ENCODE measurements around the gene STUB1.

DNA sequence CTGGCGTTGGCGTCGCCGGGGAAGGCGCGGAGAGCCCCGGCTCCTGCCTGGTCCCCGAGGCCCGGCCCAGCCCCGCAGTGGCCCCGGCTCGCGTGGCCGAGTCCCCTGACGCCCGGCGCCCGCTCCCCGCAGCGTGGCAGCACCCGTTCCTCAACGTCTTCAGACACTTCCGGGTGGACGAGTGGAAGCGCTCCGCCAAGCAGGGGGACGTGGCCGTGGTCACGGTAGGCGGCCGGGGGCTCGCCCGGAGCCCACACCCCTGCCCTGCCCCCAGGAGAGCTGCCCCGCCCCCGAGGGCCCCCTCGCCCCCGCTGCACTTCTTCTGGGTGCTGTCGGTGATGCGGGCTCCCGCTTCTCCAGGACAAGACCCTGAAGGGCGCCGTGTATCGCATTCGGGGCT is 30.6 kb upstream of the STUB1 start:
- TF ChIP-seq, protein P1, sequence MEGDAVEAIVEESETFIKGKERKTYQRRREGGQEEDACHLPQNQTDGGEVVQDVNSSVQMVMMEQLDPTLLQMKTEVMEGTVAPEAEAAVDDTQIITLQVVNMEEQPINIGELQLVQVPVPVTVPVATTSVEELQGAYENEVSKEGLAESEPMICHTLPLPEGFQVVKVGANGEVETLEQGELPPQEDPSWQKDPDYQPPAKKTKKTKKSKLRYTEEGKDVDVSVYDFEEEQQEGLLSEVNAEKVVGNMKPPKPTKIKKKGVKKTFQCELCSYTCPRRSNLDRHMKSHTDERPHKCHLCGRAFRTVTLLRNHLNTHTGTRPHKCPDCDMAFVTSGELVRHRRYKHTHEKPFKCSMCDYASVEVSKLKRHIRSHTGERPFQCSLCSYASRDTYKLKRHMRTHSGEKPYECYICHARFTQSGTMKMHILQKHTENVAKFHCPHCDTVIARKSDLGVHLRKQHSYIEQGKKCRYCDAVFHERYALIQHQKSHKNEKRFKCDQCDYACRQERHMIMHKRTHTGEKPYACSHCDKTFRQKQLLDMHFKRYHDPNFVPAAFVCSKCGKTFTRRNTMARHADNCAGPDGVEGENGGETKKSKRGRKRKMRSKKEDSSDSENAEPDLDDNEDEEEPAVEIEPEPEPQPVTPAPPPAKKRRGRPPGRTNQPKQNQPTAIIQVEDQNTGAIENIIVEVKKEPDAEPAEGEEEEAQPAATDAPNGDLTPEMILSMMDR (IDR thresholded peaks at IDR 0.05): no peak
- TF ChIP-seq POLR2A (IDR thresholded peaks at IDR 0.05) (no peak), EP300 (IDR thresholded peaks at IDR 0.05) (no peak)

All from tibial nerve (tissue), 4 donors.